HG02610 (cell line): ENCODE measurements around the gene L3MBTL4.

Experiments
- ATAC-seq: cut with Tn5 transposase; IDR thresholded peaks from one replicate; pipeline ENCODE4 v1.9.1; 2021; ENCODE audit warnings: mild to moderate bottlenecking, moderate library complexity; ENCODE audit not compliant: unreplicated experiment

L3MBTL4 gene

GRCh38 chr18:6367208-6367607 lies 47.5 kb downstream of the L3MBTL4 start:
- ATAC-seq = no peak

DNA sequence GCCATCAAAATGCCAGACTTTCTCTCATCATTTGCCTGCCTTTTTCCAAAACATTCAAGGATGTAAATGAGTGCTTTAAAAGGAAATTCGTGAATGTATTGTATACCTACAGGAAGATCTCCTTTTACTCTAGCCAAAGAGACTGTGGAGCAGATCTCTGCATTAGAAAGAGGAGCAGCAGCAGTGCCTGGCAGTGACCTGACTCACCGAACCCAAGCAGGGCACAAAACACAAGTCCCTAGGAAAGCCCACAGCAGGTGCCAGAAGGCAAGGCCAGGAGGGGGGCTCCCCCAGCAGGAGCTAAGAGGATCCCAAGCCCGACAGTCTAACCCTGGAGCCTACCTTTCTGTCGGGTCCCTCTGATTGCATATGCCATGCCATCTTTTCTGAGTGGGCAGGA lies 47.9 kb downstream of the L3MBTL4 start:
- ATAC-seq = no peak

DNA sequence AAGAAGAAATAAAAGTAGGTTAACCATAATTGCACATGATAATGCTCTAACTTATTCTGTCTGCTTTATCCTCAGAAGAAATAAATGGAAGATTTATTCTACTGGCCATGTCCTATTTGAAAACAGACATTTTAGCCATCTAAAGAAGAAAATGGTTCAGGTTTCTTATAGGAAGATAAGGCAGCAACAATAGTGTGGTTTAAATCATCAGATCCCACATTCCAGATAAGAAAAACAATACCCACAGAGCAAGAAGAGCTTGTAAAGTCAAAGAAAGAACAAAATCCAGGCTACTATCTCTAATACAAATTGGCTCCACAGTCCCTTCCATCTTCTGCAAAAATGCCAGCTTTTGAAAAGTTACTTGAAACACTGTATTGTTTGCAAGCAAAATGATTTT lies 49.3 kb downstream of the L3MBTL4 start:
- ATAC-seq = no peak

GRCh38 chr18:6363216-6363615 lies 51.5 kb downstream of the L3MBTL4 start:
- peak; percentile 80 for ATAC-seq

- no peak for ATAC-seq
Observed at GRCh38 chr18:6362559-6363129, 52.1 kb downstream of the L3MBTL4 start.

DNA sequence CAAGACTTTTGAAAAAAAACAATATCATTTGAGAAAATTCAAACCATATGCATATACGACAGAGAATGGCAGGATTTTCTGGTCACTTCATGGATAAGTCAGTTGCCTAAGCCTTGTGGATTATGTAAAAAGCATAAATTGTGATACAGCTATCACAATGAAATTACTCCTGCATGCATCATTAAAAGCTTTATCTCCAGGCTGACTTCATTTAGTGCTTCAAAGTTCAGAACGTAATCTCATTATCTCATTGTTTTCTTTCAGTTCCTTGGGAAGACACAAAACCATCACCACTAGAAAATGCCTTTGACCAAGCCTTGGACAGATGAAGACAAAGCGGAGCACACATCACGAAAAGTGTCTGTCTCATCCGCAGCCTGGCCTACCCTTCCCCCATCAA lies 57.0 kb downstream of the L3MBTL4 start:
- ATAC-seq = no peak

GRCh38 chr18:6355789-6356589 lies 58.7 kb downstream of the L3MBTL4 start:
- peak; percentile 87 for ATAC-seq

DNA sequence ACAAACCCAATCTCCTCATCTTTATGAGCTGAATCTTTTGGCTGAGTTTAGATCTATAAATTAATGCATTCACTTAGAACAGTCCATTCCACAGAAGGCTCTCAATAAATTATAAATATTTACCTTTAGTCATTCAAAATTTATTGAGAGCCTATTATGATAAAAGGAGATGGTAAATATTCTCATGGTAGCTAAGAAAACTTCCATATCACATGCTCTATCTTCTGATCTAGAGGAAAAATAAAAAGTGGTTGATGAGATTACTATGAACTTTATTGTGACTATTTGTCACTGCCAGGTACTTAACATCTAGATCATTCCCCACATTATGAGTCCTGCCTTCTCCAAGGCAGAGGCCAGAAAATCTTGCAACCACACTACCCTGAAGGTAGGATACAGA lies 62.4 kb downstream of the L3MBTL4 start:
- ATAC-seq = no peak

GRCh38 chr18:6342990-6343389 lies 71.7 kb downstream of the L3MBTL4 start:
- no peak for ATAC-seq

DNA sequence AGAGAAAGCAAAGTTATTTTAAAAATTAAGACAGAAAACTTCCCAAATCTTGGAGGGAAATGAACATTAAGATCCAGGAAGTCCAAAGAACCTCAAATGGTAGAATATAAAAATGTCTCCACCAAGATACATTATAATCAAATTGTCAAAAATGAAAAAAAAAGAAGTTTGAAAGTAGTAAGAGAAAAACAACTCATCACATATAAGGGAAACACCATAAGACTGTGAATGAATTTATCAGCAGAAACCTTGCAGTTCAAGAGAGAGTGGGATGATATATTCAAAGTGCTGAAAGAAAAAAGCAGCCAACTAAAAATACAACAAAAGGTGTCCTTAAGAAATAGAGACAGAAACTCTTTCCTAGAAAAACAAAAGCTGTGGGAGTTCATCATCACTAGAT lies 73.0 kb downstream of the L3MBTL4 start:
- no peak for ATAC-seq

- ATAC-seq = no peak
Observed at GRCh38 chr18:6341303-6341702, 73.4 kb downstream of the L3MBTL4 start.

- ATAC-seq = no peak
Observed at GRCh38 chr18:6340121-6340520, 74.6 kb downstream of the L3MBTL4 start.

DNA sequence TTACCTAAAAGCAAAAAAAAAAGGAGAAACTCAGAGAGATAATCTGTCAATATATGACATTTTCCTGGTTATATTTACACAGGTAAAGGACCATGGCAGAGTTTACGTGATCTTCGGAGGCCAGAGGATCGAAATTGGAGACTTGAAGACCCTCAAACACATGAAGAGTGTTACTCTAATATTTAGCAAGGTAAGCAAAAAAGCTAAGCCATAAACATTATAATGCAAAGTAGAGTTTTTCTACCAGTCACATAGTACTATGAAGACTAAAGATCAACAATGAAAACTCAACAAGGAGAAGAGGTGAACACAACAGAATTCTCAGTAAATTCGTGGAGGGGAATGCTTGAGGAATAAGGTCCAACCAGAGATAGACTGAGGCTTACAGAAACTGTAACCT lies 78.5 kb downstream of the L3MBTL4 start:
- no peak for ATAC-seq

DNA sequence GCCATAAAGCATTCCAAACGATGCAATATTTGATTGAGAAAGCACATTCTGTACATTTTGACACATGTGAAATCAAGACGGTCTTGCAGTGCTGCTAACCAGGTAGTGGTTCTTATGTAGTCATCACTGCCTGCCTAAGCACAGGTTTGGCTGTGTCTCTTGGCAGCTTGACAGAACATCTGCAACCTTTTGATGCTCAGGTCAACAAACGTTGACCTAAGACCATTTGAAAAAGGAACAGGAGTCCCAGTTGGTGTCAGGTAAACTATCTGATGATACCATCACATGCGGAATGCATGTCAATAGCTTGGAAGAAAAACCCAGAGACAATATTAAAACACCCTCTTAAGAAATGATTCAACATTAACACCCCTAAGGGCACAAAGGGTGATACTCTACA lies 80.7 kb downstream of the L3MBTL4 start:
- no peak for ATAC-seq

- no peak for ATAC-seq
Observed at GRCh38 chr18:6331872-6332271, 82.8 kb downstream of the L3MBTL4 start.

DNA sequence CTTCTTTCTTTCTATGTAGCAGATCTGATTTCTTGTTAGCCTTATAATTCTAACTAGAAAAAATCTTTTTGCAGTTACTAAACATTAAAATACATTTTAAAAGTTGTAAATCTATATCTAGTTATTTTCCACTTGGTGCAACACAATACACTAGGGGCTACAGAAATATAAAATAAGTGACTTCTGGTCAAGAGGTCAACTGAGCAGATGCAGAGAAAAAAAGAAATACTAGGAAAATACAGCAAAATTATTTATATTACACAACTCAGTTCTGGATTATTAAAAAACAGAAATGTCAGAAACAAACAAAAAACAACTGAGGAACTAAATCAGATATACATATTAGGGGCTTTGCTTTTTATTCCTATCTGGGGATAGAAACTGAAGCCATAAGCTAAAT lies 83.9 kb downstream of the L3MBTL4 start:
- no peak for ATAC-seq

DNA sequence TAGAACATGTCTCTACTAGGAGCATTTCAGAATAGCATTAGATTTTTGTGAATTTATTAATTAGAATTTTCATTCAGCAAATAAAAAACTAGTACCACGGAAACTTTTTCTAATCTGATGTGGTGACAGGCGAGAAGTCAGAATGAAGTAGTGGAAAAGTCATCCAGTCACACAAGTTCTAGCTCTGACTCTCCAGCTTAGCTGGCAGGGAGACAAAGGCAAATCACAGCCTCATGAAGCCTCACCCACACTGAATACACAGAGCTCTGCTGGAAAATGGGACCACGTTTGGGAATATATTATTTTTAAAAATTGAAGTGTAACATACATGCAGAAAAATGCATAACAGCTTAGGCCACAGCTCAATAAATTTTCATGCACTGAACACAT lies 86.1 kb downstream of the L3MBTL4 start:
- no peak for ATAC-seq

DNA sequence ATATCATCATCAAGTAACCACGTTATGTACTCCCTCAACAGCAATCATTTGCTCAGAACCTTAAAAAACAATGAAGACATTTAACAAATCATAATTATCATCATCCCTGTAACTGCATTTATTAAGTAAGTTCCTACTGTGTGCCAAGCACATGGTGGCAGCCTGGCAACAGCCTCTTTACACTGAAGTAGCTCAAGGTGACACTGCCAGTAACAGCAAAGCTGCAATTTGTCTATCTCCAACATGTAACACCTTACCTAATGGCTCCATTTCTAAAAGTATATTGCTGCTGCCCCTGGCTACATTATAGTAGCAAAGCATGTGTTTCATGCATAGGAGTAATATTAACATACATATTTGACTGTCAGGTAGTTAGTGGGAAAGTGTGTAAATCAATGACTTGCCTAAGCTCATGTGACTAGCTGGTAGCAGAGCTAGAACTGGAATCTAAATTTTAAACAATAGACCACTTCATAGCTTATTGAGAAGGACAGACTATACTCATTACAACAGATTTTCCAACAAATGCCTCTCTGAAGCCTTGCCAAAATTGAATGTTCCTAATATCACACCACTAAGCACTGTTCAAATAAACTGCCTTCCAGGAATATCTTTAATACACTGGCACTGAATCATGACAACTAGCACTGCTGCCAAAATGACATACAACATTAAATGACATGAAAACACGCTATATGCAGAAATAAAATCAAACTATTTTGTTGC lies 86.7 kb downstream of the L3MBTL4 start:
- ATAC-seq = no peak

GRCh38 chr18:6327485-6327884 lies 87.2 kb downstream of the L3MBTL4 start:
- no peak for ATAC-seq

GRCh38 chr18:6326566-6326965 lies 88.1 kb downstream of the L3MBTL4 start:
- no peak for ATAC-seq

DNA sequence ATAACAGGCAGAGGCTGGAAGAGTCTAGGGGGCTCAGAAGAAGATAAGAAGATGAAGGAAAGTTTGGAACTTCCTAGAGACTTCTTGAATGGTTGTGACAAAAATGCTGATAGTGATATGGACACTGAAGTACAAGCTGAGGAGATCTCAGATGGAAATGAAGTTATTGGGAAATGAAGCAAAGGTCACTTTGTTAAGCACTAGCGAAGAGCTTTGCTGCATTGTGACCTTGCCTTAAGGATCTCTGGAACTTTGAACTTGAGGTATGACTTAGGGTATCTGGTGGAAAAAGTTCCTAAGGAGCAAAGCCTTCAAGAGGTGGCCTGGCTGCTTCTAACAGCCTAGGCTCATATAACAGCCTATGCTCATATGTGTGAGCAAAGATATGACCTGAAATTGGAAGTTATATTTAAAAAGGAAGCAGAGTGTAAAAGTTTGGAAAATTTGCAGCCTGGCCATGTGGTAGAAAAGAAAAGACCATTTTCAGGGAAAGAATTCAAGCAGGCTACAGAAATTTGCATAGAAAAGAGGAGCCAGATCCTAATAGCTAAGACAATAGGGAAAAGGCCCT lies 91.3 kb downstream of the L3MBTL4 start:
- ATAC-seq = no peak
